HG03342 (cell line): ENCODE measurements around the gene GPR158.
"Not testable (repeated sequence)": the region's sequence is repeated elsewhere in the genome, so short reads cannot be mapped to it uniquely, and the experiment has no call there.

Source experiments
- ATAC-seq: cut with Tn5 transposase; IDR thresholded peaks from one replicate; pipeline ENCODE4 v1.9.1; 2021; ENCODE audit warnings: mild to moderate bottlenecking, moderate library complexity; ENCODE audit not compliant: unreplicated experiment

GPR158 gene

GRCh38 chr10:25294032-25294926 is 119.5 kb downstream of the GPR158 start:
- no peak for ATAC-seq

- no peak for ATAC-seq
These were observed 121.5 kb downstream of the GPR158 start for GRCh38 chr10:25296324-25296723.

- ATAC-seq, result no peak
These were observed 122.7 kb downstream of the GPR158 start for GRCh38 chr10:25297466-25297865.

GRCh38 chr10:25300073-25300472 is 125.3 kb downstream of the GPR158 start:
- no peak for ATAC-seq

- no peak for ATAC-seq
These were observed 129.8 kb downstream of the GPR158 start for GRCh38 chr10:25304606-25305005.

GRCh38 chr10:25306386-25306785 is 131.6 kb downstream of the GPR158 start:
- ATAC-seq, result no peak

- no peak for ATAC-seq
These were observed 133.5 kb downstream of the GPR158 start for GRCh38 chr10:25308278-25308677.

- not testable (repeated sequence) for ATAC-seq
These were observed 142.9 kb downstream of the GPR158 start for GRCh38 chr10:25317596-25318211.

GRCh38 chr10:25327273-25327672 is 152.5 kb downstream of the GPR158 start:
- ATAC-seq, result no peak

GRCh38 chr10:25328361-25328760 is 153.6 kb downstream of the GPR158 start:
- no peak for ATAC-seq

GRCh38 chr10:25329587-25329986 is 154.8 kb downstream of the GPR158 start:
- ATAC-seq, result not testable (repeated sequence)

GRCh38 chr10:25334445-25334844 is 159.6 kb downstream of the GPR158 start:
- no peak for ATAC-seq

GRCh38 chr10:25336330-25336729 is 161.5 kb downstream of the GPR158 start:
- ATAC-seq, result no peak

- ATAC-seq, result no peak
These were observed 163.5 kb downstream of the GPR158 start for GRCh38 chr10:25338271-25338670.

- no peak for ATAC-seq
These were observed 165.2 kb downstream of the GPR158 start for GRCh38 chr10:25339966-25340365.

GRCh38 chr10:25349520-25349919 is 174.7 kb downstream of the GPR158 start:
- no peak for ATAC-seq

GRCh38 chr10:25356609-25357008 is 181.8 kb downstream of the GPR158 start:
- ATAC-seq, result no peak

GRCh38 chr10:25357269-25357668 is 182.5 kb downstream of the GPR158 start:
- ATAC-seq, result no peak

- no peak for ATAC-seq
These were observed 207.4 kb downstream of the GPR158 start for GRCh38 chr10:25382029-25382810.

- ATAC-seq, result not testable (repeated sequence)
These were observed 208.1 kb downstream of the GPR158 start for GRCh38 chr10:25382901-25383300.

- no peak for ATAC-seq
These were observed 208.9 kb downstream of the GPR158 start for GRCh38 chr10:25383686-25384085.
